Adrenal gland (tissue), 12 donors: ENCODE results near the gene LHFPL4. TPM values are rescaled to one million over a fixed set of nuclear protein-coding genes. Genes with fewer than 3 reads are reported as not detected.

Experiments used
- DNase-seq, 7 donors: peaks; one replicate each; pipeline ENCODE4 v3.0.0-alpha.2; 2019 to 2020
- H3K27ac ChIP-seq, 5 donors: fragments of 200-600 bp; sonication (generic) in 4 of 5; 1 replicate in 3 of 5; 2 replicates in 2 of 5; pipeline versions ENCODE4 v1.5.1 to v1.8.0; 2016 to 2020; ENCODE audit warnings: mild to moderate bottlenecking in 1 of 5
- H3K27me3 ChIP-seq: fragments of 200-600 bp; 2 replicates; pipeline ENCODE4 v1.8.0; 2021
- H3K36me3 ChIP-seq, 2 donors: fragments of 200-600 bp; replicated peaks in 1 of 2; 1 replicate in 1 of 2; 2 replicates in 1 of 2; pipeline versions ENCODE4 v1.5.1 to v1.8.0; 2018 to 2022
- H3K4me1 ChIP-seq, 2 donors: fragments of 200-600 bp; replicated peaks in 1 of 2; 1 replicate in 1 of 2; 2 replicates in 1 of 2; pipeline versions ENCODE4 v1.5.1 to v1.8.0; 2018 to 2021
- H3K4me3 ChIP-seq, 4 donors: fragments of 200-600 bp; sonication (generic) in 3 of 4; one replicate each; pipeline ENCODE4 v1.5.1; 2016 to 2018
- H3K9me3 ChIP-seq, 3 donors: fragments of 200-600 bp; sonication (generic) in 1 of 3; replicated peaks in 1 of 3; 1 replicate in 2 of 3; 2 replicates in 1 of 3; pipeline versions ENCODE4 v1.5.1 to v1.8.0; 2016 to 2021
- POLR2A ChIP-seq, 2 donors: fragments of 450-650 bp; IDR thresholded peaks; one replicate each; pipeline ENCODE4 v1.6.1; 2017; ENCODE audit warnings: antibody characterized with exemption in 2 of 2, mild to moderate bottlenecking in 2 of 2, moderate library complexity in 1 of 2
- WGBS, 4 donors: extraction: QIAGEN DNeasy Blood & Tissue Kit in 2 of 4; methylation state at CpG; one replicate each; pipeline versions ENCODE4 v1.1.5 to v1.1.7; 2013 to 2017; 5-methylcytosine and 5-hydroxymethylcytosine counted together
- intact Hi-C, 2 donors: fragments of 100-400 bp; cut with DNase I; formaldehyde crosslinking; loops; one replicate each; pipeline versions ENCODE4 v1.14.1 to v1.15.0; 2022 to 2023
- polyA plus RNA-seq, 3 donors: library from polyadenylated mRNA; stranded (reverse); fragments of 200-250 nt in 2 of 3; fragments of 350-450 nt in 1 of 3; fragmentation: Illumina TruSeq in 1 of 3; extraction: RNeasy Lipid Tissue Mini Kit (QIAGEN cat#74804) in 1 of 3; gene quantifications; one replicate each; pipeline ENCODE4 v1.2.3, GENCODE V29; 2013 to 2014
- total RNA-seq, 9 donors: library from RNA; depleted of rRNA in 4 of 9; stranded (reverse); fragments of >200 nt in 4 of 9; fragments of 120-200 nt in 1 of 9; fragmentation: NEBNext Ultra II Directional in 1 of 9; extraction: Animal tissue kit (Norgen Biotek cat#: 25700) in 1 of 9; gene quantifications; one replicate each; pipeline versions ENCODE4 v1.1.0 to v1.2.4, GENCODE V29; 2013 to 2023
- TF ChIP-seq, protein P1 (sequence below), 6 experiments: fragments of 450-650 bp in 4 of 6; fragments of 200-600 bp in 2 of 6; sonication (generic) in 1 of 6; IDR thresholded peaks; 1 replicate in 5 of 6; 2 replicates in 1 of 6; pipeline versions ENCODE4 v1.5.1 to v1.8.0; 2016 to 2021; ENCODE audit warnings: antibody characterized with exemption in 6 of 6, mild to moderate bottlenecking in 2 of 6, moderate library complexity in 1 of 6
- donor health status: healthy with polysubstance abuse.
- donor health status: Bipolar disorder and iron deficiency.
- donor health status: DM: yes; HTN: yes; CAD: no.
- donor health status: DM: no; HTN: no; CAD: no.
- donor health status: DM: no; HTN: no; CAD: no.
- donor health status: DM: yes; HTN: yes; CAD: no.

Gene LHFPL4
- total and polyA plus RNA-seq, 12 donors = 0.04 to 3.5 (median 0.99) TPM; not detected in 2

DNA sequence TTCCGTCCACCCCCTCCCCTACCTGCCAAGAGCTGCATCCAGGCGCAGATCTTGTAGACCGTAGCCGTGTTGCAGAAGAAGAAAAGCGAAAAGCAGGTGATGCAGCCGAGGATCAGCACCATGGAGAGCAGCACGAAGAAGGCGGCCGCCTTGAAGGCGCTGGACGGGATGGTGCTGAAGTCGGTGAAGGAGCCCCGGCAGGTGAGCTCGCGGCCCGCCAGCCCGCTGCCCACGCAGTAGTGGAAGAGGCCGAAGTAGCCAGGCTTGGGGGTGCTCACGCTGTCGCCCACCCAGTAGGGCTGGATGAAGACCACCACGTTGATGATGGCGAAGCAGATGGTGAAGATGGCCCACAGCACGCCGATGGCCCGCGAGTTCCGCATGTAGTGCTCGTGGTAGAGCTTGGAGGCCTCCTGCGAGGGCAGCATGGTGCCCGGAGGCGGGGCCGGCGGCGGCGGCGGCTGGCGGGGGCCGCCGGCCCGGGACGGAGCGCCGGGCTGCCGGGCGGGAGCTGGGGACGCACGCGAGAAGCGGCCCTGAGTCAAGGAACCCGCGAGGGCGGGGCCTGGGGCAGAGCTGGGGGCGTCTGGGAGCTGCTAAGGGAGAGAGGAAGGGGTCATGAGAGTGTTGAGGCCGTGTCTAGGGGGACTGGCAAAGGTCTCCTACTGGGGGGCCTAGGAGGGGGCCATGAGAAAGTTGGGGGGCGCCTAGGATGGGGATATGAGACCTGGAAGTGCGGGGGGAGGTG lies 1.2 kb downstream of the LHFPL4 start:
- Histone ChIP-seq H3K27ac (no peak overlapping the region), H3K27me3 (peaks cover 11% of the 10 kb centered on the region), H3K9me3 (no peaks in the 10 kb centered on the region), H3K4me1 (no peaks in the 10 kb centered on the region), H3K4me3 (no peak overlapping the region), H3K36me3 (no peaks in the 10 kb centered on the region)
- WGBS, 4 donors = 3 to 8% (median 6%) methylated on average over 12 to 57 of the region's 57 CpGs
- peak; percentile 35 to 70 (median 62) for DNase-seq
- TF ChIP-seq, protein P1, sequence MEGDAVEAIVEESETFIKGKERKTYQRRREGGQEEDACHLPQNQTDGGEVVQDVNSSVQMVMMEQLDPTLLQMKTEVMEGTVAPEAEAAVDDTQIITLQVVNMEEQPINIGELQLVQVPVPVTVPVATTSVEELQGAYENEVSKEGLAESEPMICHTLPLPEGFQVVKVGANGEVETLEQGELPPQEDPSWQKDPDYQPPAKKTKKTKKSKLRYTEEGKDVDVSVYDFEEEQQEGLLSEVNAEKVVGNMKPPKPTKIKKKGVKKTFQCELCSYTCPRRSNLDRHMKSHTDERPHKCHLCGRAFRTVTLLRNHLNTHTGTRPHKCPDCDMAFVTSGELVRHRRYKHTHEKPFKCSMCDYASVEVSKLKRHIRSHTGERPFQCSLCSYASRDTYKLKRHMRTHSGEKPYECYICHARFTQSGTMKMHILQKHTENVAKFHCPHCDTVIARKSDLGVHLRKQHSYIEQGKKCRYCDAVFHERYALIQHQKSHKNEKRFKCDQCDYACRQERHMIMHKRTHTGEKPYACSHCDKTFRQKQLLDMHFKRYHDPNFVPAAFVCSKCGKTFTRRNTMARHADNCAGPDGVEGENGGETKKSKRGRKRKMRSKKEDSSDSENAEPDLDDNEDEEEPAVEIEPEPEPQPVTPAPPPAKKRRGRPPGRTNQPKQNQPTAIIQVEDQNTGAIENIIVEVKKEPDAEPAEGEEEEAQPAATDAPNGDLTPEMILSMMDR (IDR thresholded peaks at IDR 0.05) = no peak
- TF ChIP-seq POLR2A (IDR thresholded peaks at IDR 0.05) = no peak
- intact Hi-C loops = no loop called here

GRCh38 chr3:9550999-9551398 lies 2.6 kb downstream of the LHFPL4 start:
- intact Hi-C loops = no loop called here
- Histone ChIP-seq H3K9me3 (no peaks in the 10 kb centered on the region), H3K27me3 (peaks cover 11% of the 10 kb centered on the region), H3K4me1 (no peaks in the 10 kb centered on the region), H3K27ac (no peak overlapping the region), H3K4me3 (no peak overlapping the region), H3K36me3 (no peaks in the 10 kb centered on the region)
- DNase-seq = no peak
- 78 to 89% (median 83%) methylated on average over 1 of the region's 1 CpG for WGBS, 4 donors
- TF ChIP-seq, protein P1 (IDR thresholded peaks at IDR 0.05) = no peak
- no peak for TF ChIP-seq POLR2A (IDR thresholded peaks at IDR 0.05)

DNA sequence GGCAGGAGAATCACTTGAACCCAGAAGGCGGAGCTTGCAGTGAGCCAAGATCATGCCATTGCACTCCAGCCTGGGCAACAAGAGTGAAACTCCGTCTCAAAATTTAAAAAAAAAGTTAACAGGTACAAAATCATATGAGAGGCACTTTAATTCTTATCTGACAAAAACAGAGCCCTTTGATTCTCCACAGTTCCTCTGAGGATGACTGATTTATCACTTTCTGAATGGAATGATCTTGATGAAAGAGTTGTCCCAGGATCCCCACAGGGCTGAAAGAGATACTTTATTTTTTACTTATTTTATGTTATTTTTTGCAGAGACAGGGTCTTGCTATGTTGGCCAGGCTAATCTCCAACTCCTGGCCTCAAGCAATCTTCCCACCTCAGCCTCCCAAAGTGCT lies 4.0 kb downstream of the LHFPL4 start:
- no peak for TF ChIP-seq POLR2A (IDR thresholded peaks at IDR 0.05)
- WGBS, 4 donors = 73 to 88% (median 83%) methylated on average over 2 of the region's 2 CpGs
- no peak overlapping the region for H3K27ac ChIP-seq
- H3K9me3 ChIP-seq = no peaks in the 10 kb centered on the region
- no peak overlapping the region for H3K4me3 ChIP-seq
- intact Hi-C loops = no loop called here
- no peak for DNase-seq
- no peaks in the 10 kb centered on the region for H3K36me3 ChIP-seq
- H3K4me1 ChIP-seq = no peaks in the 10 kb centered on the region
- H3K27me3 ChIP-seq = peaks cover 11% of the 10 kb centered on the region

DNA sequence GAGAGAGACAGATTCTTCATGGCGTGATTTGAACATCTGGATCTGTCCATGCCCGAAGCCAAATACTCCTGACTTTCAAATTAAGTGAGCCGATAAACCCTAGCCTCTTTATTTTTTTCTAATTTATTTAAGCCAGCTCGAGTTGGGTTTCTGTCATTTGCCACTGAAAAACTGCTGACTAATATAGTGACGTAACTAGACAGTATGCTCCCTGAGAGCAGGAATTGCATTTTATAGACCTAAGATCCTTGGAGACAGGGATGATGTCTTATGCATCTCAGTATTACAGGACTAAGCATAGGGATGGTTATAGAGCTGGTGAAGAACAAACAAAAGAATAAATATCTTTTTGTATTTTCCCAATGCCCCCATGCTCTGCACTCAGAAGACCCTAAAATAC lies 4.6 kb downstream of the LHFPL4 start:
- no peak overlapping the region for H3K27ac ChIP-seq
- no peaks in the 10 kb centered on the region for H3K4me1 ChIP-seq
- 65 to 76% (median 69%) methylated on average over 5 of the region's 5 CpGs for WGBS, 4 donors
- H3K4me3 ChIP-seq = no peak overlapping the region
- no peak for TF ChIP-seq POLR2A (IDR thresholded peaks at IDR 0.05)
- TF ChIP-seq, protein P1 (IDR thresholded peaks at IDR 0.05) = no peak
- no peak for DNase-seq
- H3K9me3 ChIP-seq = no peaks in the 10 kb centered on the region
- H3K36me3 ChIP-seq = no peaks in the 10 kb centered on the region
- intact Hi-C loops = no loop called here
- H3K27me3 ChIP-seq = peaks cover 7% of the 10 kb centered on the region

- 83 to 85% (median 84%) methylated on average over 3 of the region's 3 CpGs for WGBS, 4 donors
- no peaks in the 10 kb centered on the region for H3K4me1 ChIP-seq
Measured at GRCh38 chr3:9542182-9542581, 11.4 kb downstream of the LHFPL4 start.

More at GRCh38 chr3:9542182-9542581, 11.4 kb downstream of the LHFPL4 start:
- DNase-seq = no peak
- H3K9me3 ChIP-seq = no peaks in the 10 kb centered on the region
- H3K4me3 ChIP-seq = no peak overlapping the region
- no peak overlapping the region for H3K27ac ChIP-seq
- H3K27me3 ChIP-seq = no peaks in the 10 kb centered on the region
- H3K36me3 ChIP-seq = no peaks in the 10 kb centered on the region
- TF ChIP-seq POLR2A (IDR thresholded peaks at IDR 0.05) = no peak
- TF ChIP-seq, protein P1 (IDR thresholded peaks at IDR 0.05) = no peak
- intact Hi-C loops = no loop called here
